HepG2 (cell line): Measurements from ENCODE around the gene CRIP1. TPM values are rescaled to one million over a fixed set of nuclear protein-coding genes. Genes with fewer than 3 reads are reported as not detected.
A peak's percentile ranks its signal among the peaks of the same experiment; 100 is the strongest.

Experiments used
- ARHGAP35 ChIP-seq: sonication (generic); formaldehyde crosslinking; IDR thresholded peaks from 2 replicates; pipeline ENCODE4 v1.9.0; 2022; ENCODE audit warnings: mild to moderate bottlenecking, inconsistent platforms, moderate library complexity, missing genetic modification reagents, borderline replicate concordance
- ARNTL ChIP-seq: sonication (generic); formaldehyde crosslinking; IDR thresholded peaks from 2 replicates; pipeline ENCODE4 v1.4.0; 2020; ENCODE audit warnings: mild to moderate bottlenecking, missing genetic modification reagents
- BHLHE40 ChIP-seq: IDR thresholded peaks from 2 replicates; pipeline ENCODE4 v1.6.1; 2011; ENCODE audit warnings: low read length, improper control_type of control experiment
- CHD4 ChIP-seq: fragments of 200-600 bp; sonication (generic); IDR thresholded peaks from 2 replicates; pipeline ENCODE4 v1.7.0; 2017; ENCODE audit warnings: mild to moderate bottlenecking, low read length, borderline replicate concordance
- DDIT3 ChIP-seq: sonication (generic); formaldehyde crosslinking; IDR thresholded peaks from 2 replicates; pipeline ENCODE4 v1.4.0; 2020; ENCODE audit warnings: mild to moderate bottlenecking, missing genetic modification reagents
- MTF2 ChIP-seq: sonication (generic); formaldehyde crosslinking; IDR thresholded peaks from 2 replicates; pipeline ENCODE4 v1.5.0; 2020; ENCODE audit warnings: missing genetic modification reagents, borderline replicate concordance
- NFKB2 ChIP-seq: sonication (generic); formaldehyde crosslinking; IDR thresholded peaks from 2 replicates; pipeline ENCODE4 v1.4.0; 2020; ENCODE audit warnings: missing genetic modification reagents, borderline replicate concordance
- PHF5A ChIP-seq: IDR thresholded peaks from one replicate; pipeline ENCODE4 v1.6.1; 2018; ENCODE audit warnings: low read depth, missing genetic modification reagents; ENCODE audit not compliant: unreplicated experiment
- RNF2 ChIP-seq: fragments of 450-650 bp; conservative IDR thresholded peaks from 2 replicates; pipeline ENCODE4 v1.6.1; 2016; ENCODE audit warnings: low read depth
- SMAD9 ChIP-seq: sonication (generic); formaldehyde crosslinking; IDR thresholded peaks from 2 replicates; pipeline ENCODE4 v1.5.1; 2020; ENCODE audit warnings: mild to moderate bottlenecking, missing genetic modification reagents
- SRSF9 ChIP-seq: fragments of 200-400 bp; formaldehyde crosslinking; IDR thresholded peaks from 2 replicates; pipeline ENCODE4 v1.6.1; 2018; ENCODE audit warnings: borderline replicate concordance, mild to moderate bottlenecking, low read depth, low read length; ENCODE audit not compliant: insufficient read depth, poor library complexity, severe bottlenecking
- TBL1XR1 ChIP-seq: fragments of 150-350 bp; IDR thresholded peaks from 2 replicates; pipeline ENCODE4 v1.6.1; 2014; ENCODE audit warnings: borderline replicate concordance, low read length; ENCODE audit not compliant: partially characterized antibody
- TBX3 ChIP-seq: fragments of 450-650 bp; IDR thresholded peaks from 2 replicates; pipeline ENCODE4 v1.6.1; 2017; ENCODE audit warnings: antibody characterized with exemption, mild to moderate bottlenecking, inconsistent platforms, borderline replicate concordance
- TCF12 ChIP-seq, 2 experiments: fragments of 450-650 bp in 1 of 2; sonication (generic) in 1 of 2; formaldehyde crosslinking in 1 of 2; IDR thresholded peaks; 2 replicates each; pipeline versions ENCODE4 v1.6.1 to v1.8.0; 2017 to 2022; ENCODE audit warnings: antibody characterized with exemption in 1 of 2, mild to moderate bottlenecking in 1 of 2, missing genetic modification reagents in 1 of 2, moderate library complexity in 1 of 2
- YY1 ChIP-seq: IDR thresholded peaks from 2 replicates; pipeline ENCODE4 v1.6.1; 2011; ENCODE audit warnings: low read length, low read depth, moderate library complexity, mild to moderate bottlenecking; ENCODE audit not compliant: insufficient read depth, insufficient replicate concordance
- ZBTB14 ChIP-seq: sonication (generic); formaldehyde crosslinking; IDR thresholded peaks from 2 replicates; pipeline ENCODE4 v1.4.0; 2020; ENCODE audit warnings: missing genetic modification reagents
- ZFY ChIP-seq: sonication (generic); formaldehyde crosslinking; IDR thresholded peaks from 2 replicates; pipeline ENCODE4 v1.4.0; 2020; ENCODE audit warnings: missing genetic modification reagents
- ZNF10 ChIP-seq: sonication (generic); formaldehyde crosslinking; IDR thresholded peaks from 2 replicates; pipeline ENCODE4 v1.4.0; 2020; ENCODE audit warnings: mild to moderate bottlenecking, low read depth, missing genetic modification reagents, borderline replicate concordance
- ZNF672 ChIP-seq: sonication (generic); formaldehyde crosslinking; IDR thresholded peaks from 2 replicates; pipeline ENCODE4 v1.8.1; 2022; ENCODE audit warnings: missing genetic modification reagents
- ZNF891 ChIP-seq: sonication (generic); formaldehyde crosslinking; IDR thresholded peaks from 2 replicates; pipeline ENCODE4 v1.5.0; 2020; ENCODE audit warnings: mild to moderate bottlenecking, missing genetic modification reagents
- ZSCAN9 ChIP-seq: IDR thresholded peaks from 2 replicates; pipeline ENCODE4 v1.6.1; 2016; ENCODE audit warnings: borderline replicate concordance
- polyA plus RNA-seq, 8 experiments: library from polyadenylated mRNA; depleted of rRNA in 3 of 8; stranded (reverse) in 7 of 8; unstranded in 1 of 8; fragments of >200 nt; fragmentation: Illumina TruSeq in 4 of 8; extraction: Trizol in 4 of 8; gene quantifications; 2 replicates each; pipeline versions ENCODE4 v1.2.1 to v1.2.3, GENCODE V29; 2011 to 2016; ENCODE audit warnings: low read depth in 4 of 8, missing spikeins in 1 of 8, mixed read lengths in 1 of 8; ENCODE audit not compliant: insufficient read depth in 1 of 8
- total RNA-seq, 5 experiments: library from RNA; depleted of rRNA; stranded (reverse); fragments of >200 nt; fragmentation: Illumina TruSeq; extraction: Trizol; gene quantifications; 2 replicates each; pipeline ENCODE4 v1.2.3, GENCODE V29; 2016; ENCODE audit warnings: low read depth in 1 of 5
- TF ChIP-seq, protein P1 (sequence below): sonication (generic); formaldehyde crosslinking; IDR thresholded peaks from 2 replicates; pipeline ENCODE4 v1.4.0; 2020; ENCODE audit warnings: missing genetic modification reagents, borderline replicate concordance
- TF ChIP-seq, protein P2 (sequence below): sonication (generic); formaldehyde crosslinking; IDR thresholded peaks from 2 replicates; pipeline ENCODE4 v1.4.0; 2020; ENCODE audit warnings: mild to moderate bottlenecking, missing genetic modification reagents

CRIP1 gene
- total and polyA plus RNA-seq, 2 of the 13 experiments (the other 11 are each of a cell fraction or from before 2014, with no cell fraction given): 53.9 to 59.5 TPM

DNA sequence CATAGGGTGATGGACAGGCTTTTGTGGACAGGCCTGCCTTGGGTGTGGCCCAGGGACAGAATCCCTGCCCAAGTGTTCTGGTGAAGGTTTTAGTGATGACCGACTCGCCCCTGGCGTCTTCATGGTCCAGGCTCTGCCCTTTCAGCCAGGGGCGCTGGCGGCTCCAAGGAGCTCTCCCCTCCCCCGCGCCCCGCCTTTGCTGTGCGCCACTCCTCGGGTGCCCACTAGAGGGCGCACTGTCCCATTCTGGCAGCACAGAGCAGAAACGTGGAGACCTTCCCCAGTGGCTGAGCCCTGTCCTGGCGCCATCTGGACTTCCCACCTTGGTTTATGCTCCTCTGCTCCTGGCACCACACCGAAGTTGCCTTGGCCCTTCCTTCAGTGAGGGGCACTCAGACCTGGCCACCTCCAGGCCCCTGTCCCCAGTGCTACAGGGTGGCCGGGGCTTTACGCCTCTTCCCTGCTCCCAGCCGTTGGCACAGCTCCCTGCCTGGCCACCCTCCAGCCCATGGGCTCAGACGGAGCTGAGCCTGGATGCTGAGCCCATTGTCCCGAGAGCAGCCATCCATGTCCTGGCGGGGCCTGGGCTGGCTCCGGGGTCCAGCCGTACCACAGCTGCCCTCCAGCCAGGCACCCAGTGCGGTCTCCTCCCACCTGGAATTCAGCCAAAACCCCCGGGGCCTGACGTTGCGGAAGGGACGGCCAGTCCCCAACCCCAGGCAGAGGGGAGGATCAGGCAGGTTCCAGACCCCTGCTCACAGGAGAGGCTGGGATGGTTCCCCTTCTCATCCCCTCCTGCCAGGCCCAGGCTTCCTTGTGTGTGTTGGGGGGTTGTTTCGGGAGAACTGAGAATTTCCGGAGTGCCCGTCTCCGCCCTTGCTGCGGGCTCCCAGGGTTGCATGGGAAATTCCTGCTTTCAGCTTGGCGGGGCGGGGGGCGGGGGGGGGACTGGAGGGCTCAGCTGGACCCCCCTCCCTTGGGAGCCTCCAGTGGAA, 5.6 kb upstream of the CRIP1 start (continued):
- TF ChIP-seq, protein P1, sequence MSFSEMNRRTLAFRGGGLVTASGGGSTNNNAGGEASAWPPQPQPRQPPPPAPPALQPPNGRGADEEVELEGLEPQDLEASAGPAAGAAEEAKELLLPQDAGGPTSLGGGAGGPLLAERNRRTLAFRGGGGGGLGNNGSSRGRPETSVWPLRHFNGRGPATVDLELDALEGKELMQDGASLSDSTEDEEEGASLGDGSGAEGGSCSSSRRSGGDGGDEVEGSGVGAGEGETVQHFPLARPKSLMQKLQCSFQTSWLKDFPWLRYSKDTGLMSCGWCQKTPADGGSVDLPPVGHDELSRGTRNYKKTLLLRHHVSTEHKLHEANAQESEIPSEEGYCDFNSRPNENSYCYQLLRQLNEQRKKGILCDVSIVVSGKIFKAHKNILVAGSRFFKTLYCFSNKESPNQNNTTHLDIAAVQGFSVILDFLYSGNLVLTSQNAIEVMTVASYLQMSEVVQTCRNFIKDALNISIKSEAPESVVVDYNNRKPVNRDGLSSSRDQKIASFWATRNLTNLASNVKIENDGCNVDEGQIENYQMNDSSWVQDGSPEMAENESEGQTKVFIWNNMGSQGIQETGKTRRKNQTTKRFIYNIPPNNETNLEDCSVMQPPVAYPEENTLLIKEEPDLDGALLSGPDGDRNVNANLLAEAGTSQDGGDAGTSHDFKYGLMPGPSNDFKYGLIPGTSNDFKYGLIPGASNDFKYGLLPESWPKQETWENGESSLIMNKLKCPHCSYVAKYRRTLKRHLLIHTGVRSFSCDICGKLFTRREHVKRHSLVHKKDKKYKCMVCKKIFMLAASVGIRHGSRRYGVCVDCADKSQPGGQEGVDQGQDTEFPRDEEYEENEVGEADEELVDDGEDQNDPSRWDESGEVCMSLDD (CRISPR knock-in tag): no peak
- TF ChIP-seq, protein P2, sequence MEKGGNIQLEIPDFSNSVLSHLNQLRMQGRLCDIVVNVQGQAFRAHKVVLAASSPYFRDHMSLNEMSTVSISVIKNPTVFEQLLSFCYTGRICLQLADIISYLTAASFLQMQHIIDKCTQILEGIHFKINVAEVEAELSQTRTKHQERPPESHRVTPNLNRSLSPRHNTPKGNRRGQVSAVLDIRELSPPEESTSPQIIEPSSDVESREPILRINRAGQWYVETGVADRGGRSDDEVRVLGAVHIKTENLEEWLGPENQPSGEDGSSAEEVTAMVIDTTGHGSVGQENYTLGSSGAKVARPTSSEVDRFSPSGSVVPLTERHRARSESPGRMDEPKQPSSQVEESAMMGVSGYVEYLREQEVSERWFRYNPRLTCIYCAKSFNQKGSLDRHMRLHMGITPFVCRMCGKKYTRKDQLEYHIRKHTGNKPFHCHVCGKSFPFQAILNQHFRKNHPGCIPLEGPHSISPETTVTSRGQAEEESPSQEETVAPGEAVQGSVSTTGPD (CRISPR knock-in tag): no peak
- TF ChIP-seq YY1 (peak; percentile 53), ZSCAN9 (CRISPR knock-in tag) (no peak), MTF2 (no peak), SRSF9 (no peak), BHLHE40 (0 out of 2 replicates have a peak, but pooled peaks have one; percentile 14), ARNTL (no peak), TBL1XR1 (no peak), ARHGAP35 (CRISPR knock-in tag) (no peak), TBX3 (no peak), ZBTB14 (CRISPR knock-in tag) (no peak), ZNF891 (CRISPR knock-in tag) (peak; percentile 73; the same call in 1 of the 2 replicates), TCF12 (IDR thresholded peaks at IDR 0.05) (no peak), TCF12 (CRISPR knock-in tag; IDR thresholded peaks at IDR 0.05) (no peak; the same call in 1 of the 2 replicates), ZFY (CRISPR knock-in tag) (no peak), SMAD9 (no peak), ZNF10 (CRISPR knock-in tag) (no peak), CHD4 (peak; percentile 68; the same call in 1 of the 2 replicates), RNF2 (peak; percentile 80; the same call in 1 of the 2 replicates), PHF5A (no peak), DDIT3 (CRISPR knock-in tag) (no peak), ZNF672 (CRISPR knock-in tag) (no peak), NFKB2 (CRISPR knock-in tag) (no peak; the same call in 1 of the 2 replicates)
